ENCODE data around the gene DCPS. TPM values are rescaled to one million over a fixed set of nuclear protein-coding genes. Genes with fewer than 3 reads are reported as not detected.

DCPS gene
- total RNA-seq, 4 donors from 2014 or later, result 15.1 to 23.4 (median 16.7) TPM

DNA sequence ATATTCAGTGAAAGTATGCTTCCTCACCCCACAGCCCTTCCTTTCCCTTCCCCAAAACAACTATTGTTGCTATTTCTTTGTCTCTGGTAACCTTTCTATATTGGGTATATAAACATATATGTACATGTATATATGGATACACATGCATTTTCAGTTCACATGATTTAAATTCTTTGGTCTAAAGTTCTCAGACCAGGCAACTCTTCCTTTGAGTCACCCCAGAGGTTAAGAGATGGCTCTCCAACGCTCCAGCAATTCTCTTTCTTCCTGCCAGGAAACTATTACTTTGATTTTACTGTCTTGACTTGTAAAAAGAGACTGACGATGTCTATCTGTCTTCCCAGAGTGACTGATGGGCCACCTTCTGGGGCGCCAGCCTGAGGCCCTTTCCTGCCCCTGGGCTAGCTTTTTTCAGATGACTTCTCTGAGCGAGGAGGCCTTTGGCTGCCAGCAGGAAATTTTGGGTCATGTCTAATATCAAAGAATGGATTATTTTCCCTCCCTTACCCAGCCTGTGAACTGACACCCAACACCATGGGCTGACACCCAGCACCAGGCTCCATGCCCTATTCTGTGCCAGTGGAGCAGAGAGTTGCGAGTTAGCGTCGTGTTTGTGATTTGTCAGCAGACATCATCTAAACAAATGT, 37.2 kb downstream of the DCPS start:
- WGBS, 2 donors, result 69 to 75% methylated on average over 7 of the region's 7 CpGs
- intact Hi-C loops (cut with DNase I; ENCODE audit: low total_unique reads), result no loop called here
- no peak overlapping the region for H3K4me3 ChIP-seq (ENCODE audit: low read depth, poor library complexity, severe bottlenecking)

DNA sequence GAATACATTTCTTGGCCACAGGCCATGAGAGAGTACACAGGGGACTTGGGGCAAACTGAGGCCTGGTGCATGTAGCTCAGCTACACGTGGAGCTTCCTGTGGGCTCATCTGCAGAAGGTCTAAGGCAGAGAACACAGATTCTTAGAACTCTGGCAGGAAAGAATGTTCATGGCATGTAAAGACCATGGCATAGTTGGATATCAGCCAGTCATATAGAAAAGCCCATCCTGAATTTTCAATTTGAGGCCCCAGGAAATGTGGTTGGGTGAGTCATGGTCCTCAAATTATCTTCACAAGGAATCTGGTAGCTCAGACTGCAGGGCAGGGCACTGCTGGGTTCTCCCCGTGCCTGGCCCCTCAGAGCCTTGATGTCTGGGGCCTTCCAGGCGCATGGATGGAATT, 37.9 kb downstream of the DCPS start:
- no peak overlapping the region for H3K4me3 ChIP-seq (ENCODE audit: low read depth, poor library complexity, severe bottlenecking)
- intact Hi-C loops (cut with DNase I; ENCODE audit: low total_unique reads), result no loop called here
- TF ChIP-seq POLR2A (IDR thresholded peaks at IDR 0.05), result no peak
- TF ChIP-seq, protein P1, sequence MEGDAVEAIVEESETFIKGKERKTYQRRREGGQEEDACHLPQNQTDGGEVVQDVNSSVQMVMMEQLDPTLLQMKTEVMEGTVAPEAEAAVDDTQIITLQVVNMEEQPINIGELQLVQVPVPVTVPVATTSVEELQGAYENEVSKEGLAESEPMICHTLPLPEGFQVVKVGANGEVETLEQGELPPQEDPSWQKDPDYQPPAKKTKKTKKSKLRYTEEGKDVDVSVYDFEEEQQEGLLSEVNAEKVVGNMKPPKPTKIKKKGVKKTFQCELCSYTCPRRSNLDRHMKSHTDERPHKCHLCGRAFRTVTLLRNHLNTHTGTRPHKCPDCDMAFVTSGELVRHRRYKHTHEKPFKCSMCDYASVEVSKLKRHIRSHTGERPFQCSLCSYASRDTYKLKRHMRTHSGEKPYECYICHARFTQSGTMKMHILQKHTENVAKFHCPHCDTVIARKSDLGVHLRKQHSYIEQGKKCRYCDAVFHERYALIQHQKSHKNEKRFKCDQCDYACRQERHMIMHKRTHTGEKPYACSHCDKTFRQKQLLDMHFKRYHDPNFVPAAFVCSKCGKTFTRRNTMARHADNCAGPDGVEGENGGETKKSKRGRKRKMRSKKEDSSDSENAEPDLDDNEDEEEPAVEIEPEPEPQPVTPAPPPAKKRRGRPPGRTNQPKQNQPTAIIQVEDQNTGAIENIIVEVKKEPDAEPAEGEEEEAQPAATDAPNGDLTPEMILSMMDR (IDR thresholded peaks at IDR 0.05), result no peak
- 53 to 65% methylated on average over 3 of the region's 3 CpGs for WGBS, 2 donors
- no peak for DNase-seq (ENCODE audit: low spot score in 2 of 2)

More for the DNA sequence above, 37.2 kb downstream of the DCPS start:
- TF ChIP-seq, protein P1 (IDR thresholded peaks at IDR 0.05), result no peak
- no peak for TF ChIP-seq POLR2A (IDR thresholded peaks at IDR 0.05)
- DNase-seq (ENCODE audit: low spot score in 2 of 2), result no peak

DNA sequence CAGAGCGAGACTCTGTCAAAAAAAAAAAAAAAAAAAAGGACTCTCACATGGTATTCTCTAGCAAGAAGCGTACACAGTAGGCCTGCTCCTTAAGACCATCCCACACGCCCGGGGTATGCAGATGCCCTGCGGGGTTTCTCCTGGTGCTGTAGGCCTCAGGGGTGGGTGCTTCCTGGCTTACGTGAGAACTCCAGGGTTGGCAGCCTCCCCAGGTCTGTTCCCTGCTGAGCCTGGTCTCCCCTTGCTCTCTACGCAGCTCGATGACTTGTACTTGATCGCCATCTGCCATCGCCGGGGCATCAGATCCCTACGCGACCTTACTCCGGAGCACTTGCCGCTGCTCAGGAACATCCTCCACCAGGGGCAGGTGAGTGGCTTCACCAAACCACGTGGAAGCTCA, 39.2 kb downstream of the DCPS start:
- no peak overlapping the region for H3K4me3 ChIP-seq (ENCODE audit: low read depth, poor library complexity, severe bottlenecking)
- TF ChIP-seq POLR2A (IDR thresholded peaks at IDR 0.05), result no peak
- intact Hi-C loops (cut with DNase I; ENCODE audit: low total_unique reads), result no loop called here
- no peak for DNase-seq (ENCODE audit: low spot score in 2 of 2)
- 93 to 94% methylated on average over 16 of the region's 16 CpGs for WGBS, 2 donors

DNA sequence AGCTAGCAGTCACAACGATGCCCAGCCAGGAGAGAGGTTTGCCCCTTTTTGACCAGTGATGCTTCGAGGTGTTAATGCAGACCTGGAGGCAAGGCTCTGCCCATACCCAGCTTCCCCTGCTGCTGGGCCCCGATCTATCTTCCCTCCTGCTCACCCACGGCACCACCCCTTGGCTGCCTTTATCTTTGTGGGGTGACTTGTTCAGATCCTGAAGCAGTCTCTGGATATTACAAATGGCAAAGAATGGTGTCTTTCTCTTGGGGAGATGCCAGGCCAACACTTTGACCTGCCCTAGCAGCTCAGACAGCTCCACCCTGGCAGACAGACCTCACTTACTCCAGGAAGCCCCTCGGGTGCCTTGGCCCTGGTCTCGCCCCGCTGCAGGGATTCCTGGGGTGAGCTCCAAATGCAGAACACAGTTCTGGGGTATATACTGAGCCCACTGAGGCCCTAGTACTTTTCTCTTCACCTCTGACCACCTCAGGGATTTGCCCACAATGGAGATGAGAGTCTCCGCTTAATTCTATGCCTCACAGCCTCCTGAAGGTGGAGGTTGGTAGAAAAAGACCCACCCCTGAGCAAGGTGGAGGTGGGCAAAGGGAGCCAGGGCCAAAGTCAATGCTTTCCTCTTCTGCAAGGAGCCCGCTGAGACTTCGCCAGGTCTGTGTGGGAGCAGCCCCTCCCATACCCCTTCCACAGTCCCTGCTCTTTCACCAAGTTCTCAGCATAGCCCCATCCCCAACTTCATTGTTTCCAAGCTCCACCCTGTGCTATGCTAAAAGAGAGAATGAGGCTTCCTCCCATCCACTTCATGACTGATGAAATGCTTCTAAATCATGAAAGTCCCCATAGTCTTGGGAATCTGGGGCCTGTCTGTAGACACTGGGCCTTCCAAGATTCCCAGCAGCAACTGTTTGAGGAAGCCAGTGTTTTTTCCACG, 40.6 kb downstream of the DCPS start:
- no peak overlapping the region for H3K4me3 ChIP-seq (ENCODE audit: low read depth, poor library complexity, severe bottlenecking)
- TF ChIP-seq POLR2A (IDR thresholded peaks at IDR 0.05), result no peak
- TF ChIP-seq, protein P1 (IDR thresholded peaks at IDR 0.05), result no peak
- WGBS, 2 donors, result 83 to 86% methylated on average over 11 of the region's 11 CpGs
- intact Hi-C loops (cut with DNase I; ENCODE audit: low total_unique reads), result no loop called here
- DNase-seq (ENCODE audit: low spot score in 2 of 2), result no peak

DNA sequence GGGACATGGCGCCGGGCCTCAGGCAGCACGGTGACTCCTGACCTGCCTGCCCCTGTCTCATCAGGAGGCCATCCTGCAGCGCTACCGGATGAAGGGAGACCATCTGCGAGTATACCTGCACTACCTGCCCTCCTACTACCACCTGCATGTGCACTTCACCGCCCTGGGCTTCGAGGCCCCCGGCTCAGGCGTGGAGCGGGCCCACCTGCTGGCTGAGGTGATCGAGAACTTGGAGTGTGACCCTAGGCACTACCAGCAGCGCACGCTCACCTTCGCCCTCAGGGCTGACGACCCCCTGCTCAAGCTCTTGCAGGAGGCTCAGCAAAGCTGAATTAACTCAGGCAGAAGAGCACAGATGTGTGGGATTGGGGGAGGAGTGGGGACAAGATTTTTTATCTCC, 41.4 kb downstream of the DCPS start:
- TF ChIP-seq POLR2A (IDR thresholded peaks at IDR 0.05), result no peak
- TF ChIP-seq, protein P1 (IDR thresholded peaks at IDR 0.05), result no peak
- intact Hi-C loops (cut with DNase I; ENCODE audit: low total_unique reads), result no loop called here
- no peak overlapping the region for H3K4me3 ChIP-seq (ENCODE audit: low read depth, poor library complexity, severe bottlenecking)
- WGBS, 2 donors, result 90 to 94% methylated on average over 10 to 16 of the region's 16 CpGs
- DNase-seq (ENCODE audit: low spot score in 2 of 2), result no peak
